Left renal cortex interstitium (tissue), 4 donors: ENCODE results near the gene ASAH2B. TPM values are rescaled to one million over a fixed set of nuclear protein-coding genes. Genes with fewer than 3 reads are reported as not detected.

Experiments
- DNase-seq, 4 donors: peaks; one replicate each; pipeline ENCODE4 v3.0.0-alpha.2; 2013; ENCODE audit warnings: low read depth in 4 of 4, low spot score in 2 of 4, missing footprints in 1 of 4
- polyA plus RNA-seq, 4 donors: library from polyadenylated mRNA; unstranded; fragments of 120-200 nt; gene quantifications; one replicate each; pipeline ENCODE4 v1.2.1, GENCODE V29; 2013; ENCODE audit not compliant: insufficient read length in 4 of 4

Gene ASAH2B
- polyA plus RNA-seq, 4 donors = 9.8 to 13.0 (median 10.6) TPM

GRCh38 chr10:50794490-50794889 is 54.8 kb downstream of the ASAH2B start:
- DNase-seq = no peak

GRCh38 chr10:50796693-50797092 is 57.0 kb downstream of the ASAH2B start:
- DNase-seq = no peak

GRCh38 chr10:50798297-50798696 is 58.6 kb downstream of the ASAH2B start:
- no peak for DNase-seq

- no peak for DNase-seq
Measured at GRCh38 chr10:50799595-50799994, 59.9 kb downstream of the ASAH2B start.

GRCh38 chr10:50805981-50806622 is 66.4 kb downstream of the ASAH2B start:
- DNase-seq = no peak

- DNase-seq = no peak
Measured at GRCh38 chr10:50807851-50808776, 68.4 kb downstream of the ASAH2B start.

Other genes starting within 250 kb of the ASAH2B start
- 10 to 100 TPM; 53.7 to 59.7 (median 55.1) TPM for gene SGMS1, start 116.0 kb upstream of the ASAH2B start, polyA plus RNA-seq
- gene A1CF, start 145.7 kb downstream of the ASAH2B start, polyA plus RNA-seq = 1 to 10 TPM; 4.3 to 8.9 (median 6.8) TPM